Activated CD4-positive, alpha-beta T cell treated with anti-CD3 and anti-CD28 coated beads, Interleukin-2, amount 10 ng/mL, durations not matched to agents 7 days and 5 days (primary cell): ENCODE results near the gene YBX2. TPM values are rescaled to one million over a fixed set of nuclear protein-coding genes. Genes with fewer than 3 reads are reported as not detected.
A peak's percentile ranks its signal among the peaks of the same experiment; 100 is the strongest.
"Not testable (repeated sequence)": the region's sequence is repeated elsewhere in the genome, so short reads cannot be mapped to it uniquely, and the experiment has no call there.

Source experiments
- CTCF ChIA-PET: fragments of 350-600 bp; sonication (Branson Sonifier 250); formaldehyde crosslinking; loops from one replicate; lab custom pipeline; 2021; ENCODE audit warnings: antibody characterized with exemption; lab: Charles Lee
- POLR2A ChIA-PET: fragments of 350-600 bp; sonication (Branson Sonifier 250); formaldehyde crosslinking; loops from one replicate; lab custom pipeline; 2021; ENCODE audit warnings: antibody characterized with exemption; lab: Charles Lee
- DNase-seq: peaks from one replicate; pipeline ENCODE4 v3.0.0-alpha.2; 2020
- H3K27ac Mint-ChIP-seq: one replicate; pipeline ENCODE4 v1.8.0; 2021; ENCODE audit warnings: mild to moderate bottlenecking, moderate library complexity, mixed read lengths
- H3K27me3 Mint-ChIP-seq: one replicate; pipeline ENCODE4 v1.8.0; 2021; ENCODE audit warnings: mixed read lengths
- H3K36me3 Mint-ChIP-seq: one replicate; pipeline ENCODE4 v1.8.0; 2021; ENCODE audit warnings: low read depth, mixed read lengths
- H3K4me1 Mint-ChIP-seq: one replicate; pipeline ENCODE4 v1.8.0; 2021; ENCODE audit warnings: mixed read lengths
- H3K4me3 Mint-ChIP-seq: one replicate; pipeline ENCODE4 v1.8.0; 2021; ENCODE audit warnings: mild to moderate bottlenecking, moderate library complexity, mixed read lengths
- H3K9me3 Mint-ChIP-seq: one replicate; pipeline ENCODE4 v1.8.0; 2021; ENCODE audit warnings: mixed read lengths
- total RNA-seq, 2 experiments: library from RNA; stranded (reverse); gene quantifications; one replicate each; pipeline ENCODE4 v1.2.3, GENCODE V29; 2021

Gene YBX2
- under 1 TPM; 0.55 to 0.83 TPM for total RNA-seq

- Mint-ChIP-seq H3K27ac (peak within 1 kb of the TSS; percentile 85), H3K4me3 (peak within 1 kb of the TSS; percentile 73), H3K27me3 (peaks cover 40% of the 10 kb centered on the region), H3K4me1 (peaks cover 26% of the 10 kb centered on the region), H3K9me3 (no peaks in the 10 kb centered on the region), H3K36me3 (no peaks in the 10 kb centered on the region)
- POLR2A ChIA-PET = no interaction called here
- DNase-seq = peak; percentile 72
- CTCF ChIA-PET = no interaction called here
Measured at GRCh38 chr17:7294614-7295153, at the start of gene YBX2. Gene YBX2, minus strand, starts transcription at chr17:7294639. Its CDS starts 139 bp downstream, at chr17:7294500.

- ChIA-PET CTCF (interaction anchor here (0.6 to 4.2 kb wide), 4 partner anchors 12 to 1907 kb away, joined by 3 to 19 read pairs (median 4); partner anchors contain the start of gene NEURL4), POLR2A (no interaction called here)
- Mint-ChIP-seq H3K27me3 (no peaks in the 10 kb centered on the region), H3K4me1 (peaks cover 37% of the 10 kb centered on the region), H3K9me3 (no peaks in the 10 kb centered on the region), H3K27ac (no peak overlapping the region), H3K4me3 (no peak overlapping the region), H3K36me3 (peaks cover 64% of the 10 kb centered on the region)
- DNase-seq = no peak
Measured at GRCh38 chr17:7343250-7343649, 48.8 kb upstream of the YBX2 start.

- H3K27me3 Mint-ChIP-seq = no peaks in the 10 kb centered on the region
- POLR2A ChIA-PET = no interaction called here
- peaks cover 65% of the 10 kb centered on the region for H3K36me3 Mint-ChIP-seq
- DNase-seq = no peak
- CTCF ChIA-PET = interaction anchor here (1.0 to 4.2 kb wide), 3 partner anchors 11 to 219 kb away, joined by 3 to 19 read pairs (median 4); partner anchors contain the start of gene NEURL4
- no peak overlapping the region for H3K27ac Mint-ChIP-seq
- H3K4me1 Mint-ChIP-seq = peaks cover 41% of the 10 kb centered on the region
- H3K4me3 Mint-ChIP-seq = no peak overlapping the region
- no peaks in the 10 kb centered on the region for H3K9me3 Mint-ChIP-seq
Measured at GRCh38 chr17:7341842-7342241, 47.4 kb upstream of the YBX2 start.

- Mint-ChIP-seq H3K4me3 (no peak overlapping the region), H3K36me3 (peaks cover 55% of the 10 kb centered on the region), H3K27ac (no peak overlapping the region), H3K9me3 (no peaks in the 10 kb centered on the region), H3K4me1 (peaks cover 48% of the 10 kb centered on the region), H3K27me3 (no peaks in the 10 kb centered on the region)
- POLR2A ChIA-PET = no interaction called here
- CTCF ChIA-PET = interaction anchor here (1.5 kb wide), 2 partner anchors 11 to 97 kb away, joined by 3 to 4 read pairs; no protein-coding TSS in a partner anchor
- DNase-seq = no peak
Measured at GRCh38 chr17:7340179-7340578, 45.7 kb upstream of the YBX2 start.

GRCh38 chr17:7337600-7337999 is 43.2 kb upstream of the YBX2 start:
- CTCF ChIA-PET = interaction anchor here (0.6 to 3.7 kb wide), 14 partner anchors 11 to 351 kb away, joined by 3 to 29 read pairs (median 4); partner anchors contain the start of genes GPS2, KCTD11, TMEM95 and WRAP53
- H3K9me3 Mint-ChIP-seq, POLR2A ChIA-PET, H3K27me3 Mint-ChIP-seq, DNase-seq: not testable (repeated sequence)
- H3K36me3 Mint-ChIP-seq = peaks cover 39% of the 10 kb centered on the region
- peak overlapping the region; percentile 97 for H3K27ac Mint-ChIP-seq
- H3K4me1 Mint-ChIP-seq = peaks cover 60% of the 10 kb centered on the region
- peak overlapping the region; percentile 91 for H3K4me3 Mint-ChIP-seq

GRCh38 chr17:7336240-7337175 is 42.1 kb upstream of the YBX2 start, which contains the start of gene ACAP1:
Gene ACAP1, plus strand, starts transcription at chr17:7336529. Its CDS starts 206 bp downstream, at chr17:7336735.
- no peaks in the 10 kb centered on the region for H3K27me3 Mint-ChIP-seq
- H3K36me3 Mint-ChIP-seq = peaks cover 30% of the 10 kb centered on the region
- POLR2A ChIA-PET = interaction anchor here (0.6 to 1.2 kb wide), 7 partner anchors 11 to 870 kb away, joined by 3 to 5 read pairs (median 3); no protein-coding TSS in a partner anchor
- H3K27ac Mint-ChIP-seq = peak within 1 kb of the TSS; percentile 97
- H3K4me3 Mint-ChIP-seq = peak within 1 kb of the TSS; percentile 91
- peaks cover 66% of the 10 kb centered on the region for H3K4me1 Mint-ChIP-seq
- DNase-seq = peak; percentile 94
- CTCF ChIA-PET = interaction anchor here (0.7 to 3.7 kb wide), 17 partner anchors 10 to 352 kb away, joined by 3 to 29 read pairs (median 4); partner anchors contain the start of genes GPS2, KCTD11, TMEM95 and WRAP53
- no peaks in the 10 kb centered on the region for H3K9me3 Mint-ChIP-seq

GRCh38 chr17:7335765-7336164 is 41.3 kb upstream of the YBX2 start:
- DNase-seq, H3K9me3 Mint-ChIP-seq, H3K27me3 Mint-ChIP-seq: not testable (repeated sequence)
- Mint-ChIP-seq H3K4me3 (peak overlapping the region; percentile 91), H3K4me1 (peaks cover 66% of the 10 kb centered on the region), H3K36me3 (peaks cover 27% of the 10 kb centered on the region), H3K27ac (peak overlapping the region; percentile 97)
- CTCF ChIA-PET = interaction anchor here (0.7 to 3.7 kb wide), 11 partner anchors 9 to 225 kb away, joined by 3 to 29 read pairs (median 6); partner anchors contain the start of genes KCTD11 and TMEM95
- POLR2A ChIA-PET = interaction anchor here (0.7 to 1.1 kb wide), 3 partner anchors 15 to 238 kb away, joined by 3 to 5 read pairs (median 4); no protein-coding TSS in a partner anchor

- peak overlapping the region; percentile 97 for H3K27ac Mint-ChIP-seq
- POLR2A ChIA-PET = no interaction called here
Measured at GRCh38 chr17:7334938-7335538, 40.6 kb upstream of the YBX2 start.

GRCh38 chr17:7332600-7333069 is 38.2 kb upstream of the YBX2 start:
- CTCF ChIA-PET = interaction anchor here (0.8 to 4.7 kb wide), 2 partner anchors 12 to 23 kb away, joined by 3 to 19 read pairs; no protein-coding TSS in a partner anchor
- H3K9me3 Mint-ChIP-seq, POLR2A ChIA-PET, H3K36me3 Mint-ChIP-seq, H3K27me3 Mint-ChIP-seq: not testable (repeated sequence)
- Mint-ChIP-seq H3K4me3 (peak overlapping the region; percentile 53), H3K4me1 (peaks cover 68% of the 10 kb centered on the region), H3K27ac (peak overlapping the region; percentile 91)
- DNase-seq = peak; percentile 61

More at GRCh38 chr17:7334938-7335538, 40.6 kb upstream of the YBX2 start:
- no peaks in the 10 kb centered on the region for H3K9me3 Mint-ChIP-seq
- no peak for DNase-seq
- CTCF ChIA-PET = interaction anchor here (0.9 to 3.4 kb wide), 7 partner anchors 10 to 225 kb away, joined by 3 to 29 read pairs (median 5); partner anchors contain the start of genes KCTD11 and TMEM95
- H3K27me3 Mint-ChIP-seq = no peaks in the 10 kb centered on the region
- peaks cover 23% of the 10 kb centered on the region for H3K36me3 Mint-ChIP-seq
- peaks cover 66% of the 10 kb centered on the region for H3K4me1 Mint-ChIP-seq
- peak overlapping the region; percentile 91 for H3K4me3 Mint-ChIP-seq

GRCh38 chr17:7332111-7332510 is 37.7 kb upstream of the YBX2 start:
- DNase-seq = no peak
- peaks cover 68% of the 10 kb centered on the region for H3K4me1 Mint-ChIP-seq
- H3K9me3 Mint-ChIP-seq = no peaks in the 10 kb centered on the region
- H3K4me3 Mint-ChIP-seq = peak overlapping the region; percentile 53
- POLR2A ChIA-PET = no interaction called here
- H3K27me3 Mint-ChIP-seq = no peaks in the 10 kb centered on the region
- peak overlapping the region; percentile 91 for H3K27ac Mint-ChIP-seq
- H3K36me3 Mint-ChIP-seq = peaks cover 3% of the 10 kb centered on the region
- CTCF ChIA-PET = interaction anchor here (0.8 to 4.7 kb wide), 3 partner anchors 12 to 104 kb away, joined by 3 to 19 read pairs (median 10); partner anchors contain the start of gene TMEM102

- Mint-ChIP-seq H3K4me3 (peak overlapping the region; percentile 87), H3K4me1 (peaks cover 65% of the 10 kb centered on the region), H3K27ac (peak overlapping the region; percentile 98), H3K9me3 (no peaks in the 10 kb centered on the region), H3K27me3 (no peaks in the 10 kb centered on the region), H3K36me3 (peaks cover 6% of the 10 kb centered on the region)
- ChIA-PET CTCF (interaction anchor here (0.7 to 4.7 kb wide), 8 partner anchors 14 to 231 kb away, joined by 3 to 19 read pairs (median 5); partner anchors contain the start of genes SENP3, TMEM102 and TMEM95), POLR2A (no interaction called here)
- no peak for DNase-seq
Measured at GRCh38 chr17:7330638-7331015, 36.2 kb upstream of the YBX2 start.
